Activated CD8-positive, alpha-beta memory T cell treated with anti-CD3 and anti-CD28 coated beads, Interleukin-2, amount 50 U/mL, for 24 hours (primary cell): ENCODE data around the gene ORC2.
"Not testable (repeated sequence)": the region's sequence is repeated elsewhere in the genome, so short reads cannot be mapped to it uniquely, and the experiment has no call there.

Experiments
- DNase-seq: peaks from one replicate; pipeline ENCODE4 v3.0.0-alpha.2; 2020; ENCODE audit errors: extremely low read depth

The ORC2 gene

DNA sequence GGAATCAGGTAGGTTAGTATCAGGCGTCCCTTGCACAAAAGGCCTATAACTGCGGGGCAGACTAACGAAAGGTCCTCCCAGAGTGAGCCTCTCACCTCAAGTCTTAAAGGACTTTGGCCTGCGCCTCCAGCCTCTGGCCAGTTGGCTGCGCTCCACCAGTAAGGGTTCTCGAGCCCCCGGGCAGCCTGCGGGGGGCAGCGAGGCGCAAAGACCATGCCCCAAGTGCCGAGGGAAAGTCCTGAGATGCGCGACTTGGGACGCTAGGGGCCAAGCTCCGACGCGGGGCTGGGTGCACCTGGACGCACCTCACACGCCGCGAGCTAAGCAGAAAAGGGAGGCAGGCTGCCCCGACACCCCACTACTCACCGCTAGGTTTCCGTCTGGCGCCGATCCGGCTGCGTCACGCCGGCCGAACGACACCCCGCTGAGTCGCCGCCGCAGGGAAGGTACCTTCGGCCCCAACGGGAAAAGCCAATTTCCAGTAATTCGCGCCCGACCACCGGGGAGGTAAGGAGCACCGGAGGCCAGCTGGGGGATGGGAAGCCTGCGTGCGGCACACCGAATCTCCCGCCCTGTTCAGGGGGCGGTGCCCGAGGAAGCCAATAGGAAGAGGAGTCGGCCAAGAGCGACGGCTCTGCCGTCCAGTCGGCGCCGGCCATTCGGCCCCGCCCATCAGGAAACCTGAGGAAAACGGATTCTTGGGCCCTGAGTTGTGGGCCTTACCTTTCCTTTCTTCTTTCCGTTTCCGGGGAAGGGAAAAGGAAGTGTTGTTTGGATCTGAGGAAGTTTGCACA is at the start of gene ORC2:
ORC2 (minus strand) TSS at position 537 of the 794 bp plus-strand sequence. CDS start 5,537 bp downstream, outside the sequence.
- DNase-seq, result peak; percentile 69

- DNase-seq, result no peak
These were observed 44.9 kb upstream of the ORC2 start for GRCh38 chr2:201008296-201008829.

DNA sequence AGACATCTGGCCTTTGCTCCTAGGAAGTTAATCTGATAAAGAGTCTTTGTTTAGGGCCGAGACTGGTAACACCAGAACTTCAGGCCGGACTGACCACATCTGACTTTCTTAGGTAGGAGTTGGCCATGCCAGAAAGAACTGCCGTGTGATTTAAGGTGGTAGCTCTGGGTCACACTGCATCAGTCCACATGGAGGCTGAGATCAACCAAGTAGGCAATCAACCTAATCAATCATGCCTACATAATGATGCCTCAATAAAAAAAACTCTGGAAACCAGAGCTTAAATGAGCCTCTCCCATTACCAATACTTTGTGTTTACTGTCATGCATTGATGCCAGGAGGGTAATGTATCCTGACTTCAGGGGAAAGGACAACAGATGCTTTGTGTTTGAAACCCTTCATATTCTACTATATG is 44.1 kb upstream of the ORC2 start:
- DNase-seq, result no peak

DNA sequence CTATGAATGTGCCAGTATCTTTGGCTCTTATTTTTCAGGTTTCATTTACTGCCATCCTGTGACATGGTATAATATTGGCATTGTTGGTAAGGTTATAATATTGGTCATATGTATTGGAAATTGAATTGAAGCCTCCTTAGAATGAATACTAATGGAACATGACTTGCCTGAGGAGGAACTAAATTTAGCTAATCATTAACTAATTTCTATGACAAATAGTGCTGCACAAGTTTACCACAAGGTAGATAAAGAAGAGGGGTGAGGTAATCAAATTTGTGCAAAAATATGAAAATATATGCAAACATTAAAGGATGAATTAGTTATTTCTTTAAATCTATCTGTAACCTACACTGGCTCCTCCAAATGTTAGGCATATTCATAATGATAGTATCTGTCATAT is 43.2 kb upstream of the ORC2 start:
- no peak for DNase-seq

- DNase-seq, result no peak
These were observed 40.9 kb upstream of the ORC2 start for GRCh38 chr2:201004370-201004769.

- no peak for DNase-seq
These were observed 29.6 kb upstream of the ORC2 start for GRCh38 chr2:200993097-200993496.

GRCh38 chr2:200987137-200987536 is 23.7 kb upstream of the ORC2 start:
- DNase-seq, result no peak

- DNase-seq, result no peak
These were observed 22.3 kb upstream of the ORC2 start for GRCh38 chr2:200985799-200986198.

DNA sequence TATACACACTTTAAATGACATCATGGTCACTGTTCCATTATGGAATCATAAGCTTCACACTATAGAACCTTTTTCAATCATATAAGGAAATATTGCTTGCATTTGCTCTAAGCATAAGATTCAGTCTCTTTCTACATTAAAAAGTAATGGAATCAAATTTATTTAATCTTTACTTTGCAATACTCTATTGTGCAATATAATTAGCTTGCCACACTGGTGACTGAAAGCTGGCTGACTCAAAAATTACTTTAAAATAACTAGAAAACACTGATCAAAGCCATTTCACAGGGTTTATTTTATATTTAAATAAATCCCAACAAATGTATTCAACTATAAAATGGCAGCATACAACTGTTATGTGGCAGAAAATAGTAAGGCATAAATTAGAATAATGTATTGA is 13.2 kb upstream of the ORC2 start:
- no peak for DNase-seq

DNA sequence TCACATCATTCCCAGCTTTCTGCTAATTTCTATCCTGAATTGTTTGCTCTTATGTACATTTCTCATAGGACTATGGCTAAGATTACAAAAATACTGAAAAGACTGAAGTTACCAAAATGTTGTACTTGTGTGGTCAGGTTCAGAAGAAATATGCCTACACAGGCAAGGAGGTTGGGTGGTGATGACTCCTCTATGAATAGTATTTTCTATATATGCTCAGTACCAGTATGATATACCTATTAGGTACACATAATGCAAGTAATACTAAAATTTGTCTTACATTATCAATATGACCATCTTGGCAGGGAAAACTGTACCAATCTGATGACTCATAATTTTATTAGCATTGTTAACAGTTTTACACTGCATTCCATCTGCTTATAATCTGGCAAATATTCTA is 12.2 kb upstream of the ORC2 start:
- no peak for DNase-seq

GRCh38 chr2:200970057-200970456 is 6.6 kb upstream of the ORC2 start:
- DNase-seq, result not testable (repeated sequence)

DNA sequence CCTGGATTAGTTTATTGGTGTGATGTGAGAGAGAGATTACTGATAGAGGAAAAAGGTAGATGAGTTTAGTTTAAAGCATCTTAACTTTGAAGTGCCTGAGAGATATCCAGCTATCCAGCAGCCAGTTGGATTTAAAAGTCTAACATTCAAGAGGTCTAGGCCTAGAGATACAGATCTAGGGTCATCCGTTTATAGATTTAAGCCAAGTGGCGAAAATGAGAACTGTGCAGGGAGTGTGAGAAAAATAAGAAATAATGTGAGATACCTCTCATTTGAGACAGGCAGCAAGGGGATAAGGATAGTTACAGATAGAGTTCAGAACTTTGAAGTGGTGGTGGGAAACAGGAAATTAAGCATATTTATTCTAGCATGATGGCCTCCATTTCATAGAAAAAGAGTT is 5.3 kb upstream of the ORC2 start:
- DNase-seq, result no peak

DNA sequence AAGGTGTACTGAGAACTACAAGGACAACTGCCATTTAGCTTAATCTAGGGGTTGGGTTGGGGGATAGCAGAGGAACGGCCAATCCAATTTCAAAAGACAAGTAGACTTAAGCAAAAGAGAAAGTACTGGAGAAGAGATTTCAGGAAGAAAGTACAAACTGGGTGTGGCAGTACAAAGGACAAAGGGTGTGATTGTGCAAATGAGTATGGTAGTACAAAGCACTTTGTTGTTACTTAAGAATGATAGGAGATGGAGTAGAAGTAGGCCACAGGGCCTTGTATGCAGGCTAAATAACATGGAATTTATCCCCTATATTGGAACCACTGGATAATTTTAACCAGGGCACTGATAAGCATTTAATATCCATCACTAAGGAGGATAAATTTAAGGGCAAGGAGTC is 4.7 kb upstream of the ORC2 start:
- no peak for DNase-seq

GRCh38 chr2:200966770-200967169 is 3.3 kb upstream of the ORC2 start:
- no peak for DNase-seq

GRCh38 chr2:200964498-200964897 is 1.0 kb upstream of the ORC2 start:
- no peak for DNase-seq

GRCh38 chr2:200963918-200964252 is 425 bp upstream of the ORC2 start:
- DNase-seq, result not testable (repeated sequence)

GRCh38 chr2:200962811-200963123 is 693 bp downstream of the ORC2 start:
- no peak for DNase-seq

GRCh38 chr2:200961674-200962073 is 1.8 kb downstream of the ORC2 start:
- no peak for DNase-seq

- no peak for DNase-seq
These were observed 13.1 kb downstream of the ORC2 start for GRCh38 chr2:200950378-200950777.

- DNase-seq, result no peak
These were observed 18.1 kb downstream of the ORC2 start for GRCh38 chr2:200945395-200945729.

DNA sequence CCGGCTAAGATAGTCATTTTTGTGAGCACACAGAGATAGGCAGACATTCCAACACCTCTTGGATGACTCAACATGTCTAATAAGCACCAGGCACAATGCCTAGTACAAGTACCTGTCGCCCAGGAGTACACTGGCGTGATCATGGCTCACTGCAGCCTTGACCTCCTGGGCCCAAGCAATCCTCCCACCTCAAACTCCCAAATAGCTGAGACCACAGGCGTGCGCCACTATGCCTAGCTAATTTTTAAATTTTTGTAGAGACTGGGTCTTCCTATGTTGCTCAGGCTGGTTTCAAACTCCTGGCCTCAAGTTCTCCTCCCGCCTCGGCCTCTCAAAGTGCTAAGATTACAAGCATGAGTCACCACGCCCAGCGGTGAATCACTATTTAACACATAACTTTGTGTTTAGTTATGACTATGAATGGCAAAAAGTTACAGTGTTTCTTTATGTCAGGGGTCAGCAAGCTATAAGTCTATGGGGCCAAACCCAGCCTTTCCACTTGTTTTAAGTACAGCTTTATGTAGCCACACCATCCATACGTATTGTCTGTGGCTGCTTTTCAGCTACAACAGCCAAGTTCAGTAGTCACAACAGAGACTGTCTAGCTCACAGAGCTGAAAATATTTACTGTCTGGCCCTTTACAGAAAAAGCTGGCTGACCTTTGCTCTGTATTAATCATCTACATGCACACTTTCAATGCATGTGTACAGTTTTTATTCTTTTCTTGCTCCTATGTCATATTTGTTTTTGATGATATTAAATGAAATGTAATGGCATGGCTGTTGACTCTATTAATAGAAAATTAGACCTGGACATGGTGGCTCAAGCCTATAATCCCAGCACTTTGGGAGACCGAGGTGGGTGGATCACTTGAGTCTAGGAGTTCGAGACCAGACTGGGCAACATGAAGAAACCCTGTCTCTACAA is 18.7 kb downstream of the ORC2 start:
- DNase-seq, result peak; percentile 57

DNA sequence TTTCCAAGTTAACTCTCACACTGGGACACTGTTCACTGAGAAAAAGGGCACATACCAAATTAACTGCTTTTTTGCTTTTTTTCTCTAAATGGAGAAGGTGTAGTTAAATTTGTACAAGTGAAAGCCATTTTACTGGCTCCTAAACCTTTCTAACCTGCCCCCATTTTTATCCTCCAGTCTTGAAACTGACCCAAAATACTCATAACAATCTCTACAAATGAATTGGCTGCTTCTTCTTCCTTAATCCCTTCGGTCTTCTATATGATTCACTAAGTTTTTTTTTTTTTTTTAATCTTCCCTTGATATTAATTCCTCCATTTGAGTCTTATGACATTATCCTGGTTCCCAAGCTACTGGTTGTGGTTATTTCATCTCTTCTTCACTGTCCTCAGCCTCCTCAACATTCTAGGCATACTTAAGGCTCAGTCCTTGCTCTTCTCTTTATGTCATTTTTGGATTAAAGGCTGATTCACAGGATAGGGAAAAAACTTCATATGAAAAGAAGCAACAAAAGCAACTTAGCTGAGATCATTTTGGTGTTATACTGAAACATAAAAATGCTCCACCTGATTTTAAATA is 19.8 kb downstream of the ORC2 start:
- DNase-seq, result no peak

- no peak for DNase-seq
These were observed 23.6 kb downstream of the ORC2 start for GRCh38 chr2:200939832-200940231.
